Measurements from ENCODE around the gene ERVK3-1. TPM values are rescaled to one million over a fixed set of nuclear protein-coding genes. Genes with fewer than 3 reads are reported as not detected.

The ERVK3-1 gene
- total RNA-seq, 1 experiment from 2014 or later, result 28.1 TPM

- H3K36me3 ChIP-seq (ENCODE audit: control insufficient read depth in 1 of 2, insufficient read depth in 2 of 2, low read length in 2 of 2), result no peaks in the 10 kb centered on the region
- intact Hi-C loops (cut with micrococcal nuclease), result no loop called here
- no peak overlapping the region for H3K4me3 ChIP-seq (replicated peaks in 1 of 2; ENCODE audit: low read depth in 1 of 2, low read length in 2 of 2)
- no peaks in the 10 kb centered on the region for H4K20me1 ChIP-seq (ENCODE audit: insufficient read depth)
- H3K9me2 ChIP-seq (ENCODE audit: insufficient read depth), result no peaks in the 10 kb centered on the region
- H3K4me2 ChIP-seq (ENCODE audit: low read length), result no peak overlapping the region
- H3K79me2 ChIP-seq (ENCODE audit: insufficient read depth, low read length), result no peaks in the 10 kb centered on the region
- H3K27me3 ChIP-seq (ENCODE audit: insufficient read depth, low read length), result no peaks in the 10 kb centered on the region
- TF ChIP-seq ZNF274 (IDR thresholded peaks at IDR 0.05; ENCODE audit: low read depth, low read length) (no peak), ATF3 (IDR thresholded peaks at IDR 0.05) (no peak), REST (IDR thresholded peaks at IDR 0.05; ENCODE audit: low read depth) (no peak), EZH2phosphoT487 (IDR thresholded peaks at IDR 0.05; ENCODE audit: borderline replicate concordance) (no peak), SRF (IDR thresholded peaks at IDR 0.05; ENCODE audit: low read depth) (no peak), MAX (IDR thresholded peaks at IDR 0.05) (no peak), POLR2AphosphoS5 (IDR thresholded peaks at IDR 0.05; ENCODE audit: low read depth, low read length) (no peak), SIN3A (IDR thresholded peaks at IDR 0.05; ENCODE audit: low read depth) (no peak), CEBPB (IDR thresholded peaks at IDR 0.05; ENCODE audit: low read depth) (no peak), EZH2 (IDR thresholded peaks at IDR 0.05) (no peak), FOSL1 (IDR thresholded peaks at IDR 0.05; ENCODE audit: low read depth) (no peak), TCF7L2 (IDR thresholded peaks at IDR 0.05; ENCODE audit: borderline replicate concordance, extremely low read depth, insufficient read depth, insufficient read length) (no peak), EGR1 (IDR thresholded peaks at IDR 0.05; ENCODE audit: low read depth) (no peak), YY1 (IDR thresholded peaks at IDR 0.05; ENCODE audit: extremely low read depth, insufficient replicate concordance, low read depth, low read length) (no peak), ZFX (IDR thresholded peaks at IDR 0.05) (no peak), RAD21 (IDR thresholded peaks at IDR 0.05; ENCODE audit: low read depth) (no peak)
- H3K4me1 ChIP-seq (ENCODE audit: control insufficient read depth in 1 of 2, insufficient read depth in 2 of 2, low read length in 2 of 2), result no peaks in the 10 kb centered on the region
- ATAC-seq, result no peak
- H3K9me3 ChIP-seq (ENCODE audit: control insufficient read depth in 1 of 2, insufficient read depth in 1 of 2, low read depth in 1 of 2, low read length in 2 of 2), result no peaks in the 10 kb centered on the region
- H3K27ac ChIP-seq (ENCODE audit: low read depth, low read length), result no peak overlapping the region
- H3K9ac ChIP-seq (ENCODE audit: low read length), result no peak overlapping the region
- POLR2A ChIA-PET, result interaction anchor here (1.4 kb wide), 1 partner anchor 10 kb away, joined by 7 read pairs; the partner anchor contains the start of gene ZNF497
- H2AFZ ChIP-seq (ENCODE audit: low read depth, low read length, poor library complexity, severe bottlenecking), result no peak overlapping the region
- RAD21 ChIA-PET (ENCODE audit: low non-redundant PET in 1 of 2, low total read pairs in 2 of 2, uncharacterized antibody in 2 of 2, unreplicated experiment in 2 of 2), result interaction anchor here in 1 of 2 experiments (0.5 kb wide), 1 partner anchor 133 kb away, joined by 3 read pairs; no protein-coding TSS in a partner anchor
- CTCF ChIA-PET, result no interaction called here
- BruUV-seq (replicated peaks), result no TSS peak
- DNase-seq (ENCODE audit: low read depth, low spot score), result no peak
These were observed 47.0 kb downstream of the ERVK3-1 start for GRCh38 chr19:58351990-58352755.

Data from HCT116 (cell line).